KOPT-K1 (cell line): ENCODE data around the gene TBC1D2B.

ENCODE experiments used
- H3K27ac ChIP-seq: fragments of 200-600 bp; sonication (generic); 2 replicates; pipeline ENCODE4 v1.5.1; 2016; ENCODE audit warnings: antibody characterized with exemption, mild to moderate bottlenecking, low read depth, low read length; ENCODE audit not compliant: poor library complexity, severe bottlenecking
- H3K36me3 ChIP-seq: fragments of 200-600 bp; sonication (generic); 2 replicates; pipeline ENCODE4 v1.5.1; 2017; ENCODE audit warnings: antibody characterized with exemption, mild to moderate bottlenecking, low read length, moderate library complexity; ENCODE audit not compliant: insufficient read depth
- H3K9me3 ChIP-seq: fragments of 200-600 bp; sonication (generic); 2 replicates; pipeline ENCODE4 v1.5.1; 2017; ENCODE audit warnings: antibody characterized with exemption, low read length, mild to moderate bottlenecking; ENCODE audit not compliant: insufficient read depth, poor library complexity, severe bottlenecking

Gene TBC1D2B

DNA sequence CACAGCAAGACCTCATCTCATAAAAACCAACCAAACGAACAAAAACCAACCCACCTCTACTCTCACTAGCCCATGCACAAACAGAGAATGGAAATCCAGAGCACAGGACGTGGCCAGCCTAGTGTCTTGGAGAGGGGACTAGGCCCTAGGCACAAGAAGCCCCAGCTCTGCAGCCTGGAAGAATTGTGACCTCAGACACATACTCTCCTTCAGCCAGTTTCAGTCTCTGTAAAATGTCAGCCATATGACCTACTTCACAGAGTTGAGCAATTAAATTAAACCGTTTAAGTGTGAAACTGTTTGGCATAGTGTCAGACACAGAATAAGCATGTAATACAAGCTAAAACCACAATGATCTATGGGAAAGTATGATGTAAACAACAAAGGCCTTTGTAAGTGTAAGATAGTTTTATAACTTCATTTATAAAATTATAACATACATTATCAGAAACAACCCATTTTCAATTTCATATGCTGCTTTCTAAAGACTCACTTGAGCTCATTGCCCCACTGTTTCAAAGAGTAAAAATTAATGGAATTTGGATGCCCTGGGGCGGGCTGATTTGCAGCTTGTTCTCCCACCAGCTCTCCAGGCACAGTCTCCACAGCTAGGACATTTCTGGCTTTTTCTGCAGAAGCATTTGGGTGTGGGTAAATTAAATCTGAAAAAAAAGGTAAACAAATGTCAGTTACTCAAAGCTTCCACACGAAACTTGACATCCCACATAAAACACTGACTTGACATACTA, 32.9 kb downstream of the TBC1D2B start:
- no peaks in the 10 kb centered on the region for H3K9me3 ChIP-seq
- H3K36me3 ChIP-seq: peaks cover 33% of the 10 kb centered on the region
- H3K27ac ChIP-seq: peak overlapping the region; percentile 53

DNA sequence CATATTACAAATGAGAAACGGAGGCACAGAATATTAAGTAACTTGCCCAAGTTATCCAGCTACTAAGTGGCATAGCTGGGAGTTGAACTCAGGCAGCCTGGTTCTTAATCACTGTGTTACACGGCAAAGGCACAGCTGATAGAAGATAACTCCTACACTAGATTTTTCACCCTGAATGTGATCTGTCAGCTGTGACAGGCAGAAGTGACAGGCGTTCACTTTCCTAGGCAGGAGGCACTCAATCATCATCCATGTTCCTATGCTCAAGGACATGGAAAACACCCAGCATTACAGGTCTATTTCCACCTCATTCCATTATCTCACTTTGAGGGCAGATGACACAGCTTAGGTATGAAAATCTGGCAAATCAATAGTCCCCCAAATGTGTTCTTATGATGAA, 35.6 kb downstream of the TBC1D2B start:
- H3K36me3 ChIP-seq: peaks cover 49% of the 10 kb centered on the region
- H3K9me3 ChIP-seq: no peaks in the 10 kb centered on the region
- peak overlapping the region; percentile 53 for H3K27ac ChIP-seq

DNA sequence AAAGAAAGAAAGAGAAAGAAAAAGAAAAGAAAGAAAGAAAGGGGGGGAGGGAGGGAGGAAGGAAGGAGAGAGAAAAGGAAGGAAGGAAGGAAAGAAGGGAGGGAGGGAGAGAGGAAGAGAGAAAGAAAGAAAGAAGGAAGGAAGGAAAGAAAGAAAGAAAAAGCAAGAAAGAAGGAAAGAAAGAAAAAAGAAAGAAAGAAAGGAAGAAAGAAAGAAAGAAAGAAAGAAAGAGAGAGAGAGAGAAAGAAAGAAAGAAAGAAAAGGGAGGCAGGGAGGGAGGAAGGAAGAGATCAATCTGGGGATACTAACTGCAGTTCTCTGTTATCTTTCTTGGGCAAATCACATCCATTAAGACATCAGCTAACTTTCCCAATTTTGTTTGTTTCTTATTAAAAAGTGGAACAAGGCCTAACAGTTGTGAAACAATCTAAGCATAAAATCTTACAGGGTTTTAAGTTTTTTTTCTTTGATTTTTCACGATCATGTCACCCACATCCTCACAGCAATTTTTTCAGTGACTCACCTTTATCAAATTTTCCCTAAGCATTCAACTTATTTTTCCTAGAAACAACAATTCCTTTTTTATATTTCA, 36.8 kb downstream of the TBC1D2B start:
- H3K27ac ChIP-seq: no peak overlapping the region
- peaks cover 58% of the 10 kb centered on the region for H3K36me3 ChIP-seq
- H3K9me3 ChIP-seq: no peaks in the 10 kb centered on the region

DNA sequence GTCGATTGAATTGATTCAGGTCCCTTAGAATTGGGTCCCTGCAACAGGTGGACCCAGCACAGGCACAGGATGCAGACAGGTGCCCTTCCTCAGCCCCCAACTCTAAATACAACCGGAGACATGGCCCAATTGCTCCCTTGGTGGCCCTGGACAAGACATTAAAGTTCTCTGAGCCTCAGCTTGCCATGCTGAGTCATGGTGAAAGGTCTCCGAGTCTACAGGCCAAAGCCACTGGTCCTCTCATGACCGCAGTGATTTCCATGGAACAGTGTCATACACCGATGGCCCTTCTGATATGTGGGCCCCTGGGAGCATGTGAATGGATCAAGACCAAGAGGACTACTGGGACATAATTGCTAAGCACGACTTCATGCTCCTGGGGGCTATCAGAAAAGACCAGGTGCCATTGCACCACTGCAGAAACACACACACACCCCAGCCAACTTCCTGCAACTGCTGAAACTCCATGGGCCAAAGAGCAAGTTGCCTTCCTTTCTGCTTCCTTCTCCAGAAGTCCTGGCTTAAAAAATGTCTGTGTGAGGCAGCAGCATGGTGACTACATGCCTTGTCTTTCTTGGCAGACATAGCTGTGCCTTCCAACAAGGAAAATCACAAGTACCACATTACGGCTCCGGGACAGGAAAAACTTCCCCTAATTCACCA, 38.8 kb downstream of the TBC1D2B start:
- H3K27ac ChIP-seq: peak overlapping the region; percentile 76
- H3K36me3 ChIP-seq: peaks cover 47% of the 10 kb centered on the region

DNA sequence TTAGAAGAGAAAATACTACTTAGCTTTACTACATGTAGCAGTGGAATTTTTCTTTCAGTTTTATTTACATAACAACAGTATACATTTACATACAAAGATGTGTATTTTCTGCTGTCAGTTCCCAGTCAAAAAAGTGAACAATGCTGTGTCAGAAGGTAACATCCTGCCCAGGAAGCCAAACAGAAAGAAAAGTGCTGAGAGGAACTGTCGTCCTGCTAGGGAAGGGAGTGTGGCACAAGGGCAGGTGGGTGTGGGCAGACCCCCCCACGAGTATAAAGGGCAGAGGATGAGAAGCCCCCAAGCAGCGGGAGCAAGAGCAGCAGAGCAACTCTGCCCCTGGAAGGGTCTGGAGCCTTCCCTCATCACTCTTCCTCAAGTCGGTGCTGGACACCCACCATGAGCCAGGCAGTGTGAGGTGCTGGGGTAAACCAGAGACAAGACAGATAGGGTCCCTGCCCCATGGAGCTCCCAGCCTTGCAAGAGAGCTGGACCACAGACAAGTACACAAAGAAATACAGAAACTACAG, 39.7 kb downstream of the TBC1D2B start:
- Histone ChIP-seq H3K27ac (peak overlapping the region; percentile 76), H3K36me3 (peaks cover 38% of the 10 kb centered on the region), H3K9me3 (no peaks in the 10 kb centered on the region)

More for the DNA sequence above, 38.8 kb downstream of the TBC1D2B start:
- H3K9me3 ChIP-seq: no peaks in the 10 kb centered on the region

DNA sequence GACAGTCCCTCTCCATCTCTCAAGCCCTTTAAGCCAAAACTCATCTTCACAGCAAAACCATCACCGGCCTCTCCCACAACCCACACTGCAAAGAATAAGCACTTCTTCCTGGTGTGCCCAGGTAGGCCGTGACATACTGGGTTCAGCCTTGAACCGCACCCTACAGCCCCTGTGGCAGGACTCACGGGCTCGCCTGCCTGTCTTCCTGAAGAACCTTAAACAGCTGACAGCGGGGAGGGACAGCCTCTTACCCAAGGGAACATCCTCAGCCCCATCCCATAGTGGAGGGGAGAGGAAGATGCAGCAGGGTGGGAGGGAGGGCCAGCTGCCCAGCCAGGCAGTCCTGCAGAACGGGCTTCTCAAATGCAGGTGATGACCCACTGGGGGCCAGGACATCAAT, 40.2 kb downstream of the TBC1D2B start:
- peak overlapping the region; percentile 76 for H3K27ac ChIP-seq
- no peaks in the 10 kb centered on the region for H3K9me3 ChIP-seq
- H3K36me3 ChIP-seq: peaks cover 33% of the 10 kb centered on the region

DNA sequence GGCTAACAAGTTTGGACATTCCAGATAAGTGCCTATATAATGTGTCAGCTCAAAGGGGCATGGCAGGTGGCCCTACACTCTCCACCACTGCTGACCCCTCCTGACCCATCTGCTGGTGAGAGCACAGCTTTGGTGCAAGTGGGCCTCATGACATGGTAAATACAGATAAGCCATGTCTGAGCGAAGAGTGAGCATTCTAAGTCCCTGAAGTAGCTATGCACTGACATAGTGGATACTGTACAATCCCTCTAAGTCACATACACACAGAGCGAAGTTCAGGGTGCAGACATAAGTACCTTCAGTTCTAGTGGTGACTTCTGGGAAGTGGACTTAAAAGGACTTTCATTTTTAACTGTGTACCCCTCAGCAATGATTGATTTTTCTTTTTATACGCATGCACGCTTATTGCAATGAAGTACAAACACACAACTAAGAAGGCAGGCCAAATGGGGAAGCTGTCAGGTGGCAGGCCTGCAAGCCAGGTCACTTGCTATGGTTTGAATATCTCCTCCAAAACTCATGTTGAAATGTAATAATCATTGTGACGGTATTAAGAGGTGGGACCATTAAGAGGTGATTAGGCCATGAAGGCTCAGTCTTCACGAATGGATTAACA, 41.5 kb downstream of the TBC1D2B start:
- H3K9me3 ChIP-seq: no peaks in the 10 kb centered on the region
- peak overlapping the region; percentile 76 for H3K27ac ChIP-seq
- peaks cover 40% of the 10 kb centered on the region for H3K36me3 ChIP-seq

DNA sequence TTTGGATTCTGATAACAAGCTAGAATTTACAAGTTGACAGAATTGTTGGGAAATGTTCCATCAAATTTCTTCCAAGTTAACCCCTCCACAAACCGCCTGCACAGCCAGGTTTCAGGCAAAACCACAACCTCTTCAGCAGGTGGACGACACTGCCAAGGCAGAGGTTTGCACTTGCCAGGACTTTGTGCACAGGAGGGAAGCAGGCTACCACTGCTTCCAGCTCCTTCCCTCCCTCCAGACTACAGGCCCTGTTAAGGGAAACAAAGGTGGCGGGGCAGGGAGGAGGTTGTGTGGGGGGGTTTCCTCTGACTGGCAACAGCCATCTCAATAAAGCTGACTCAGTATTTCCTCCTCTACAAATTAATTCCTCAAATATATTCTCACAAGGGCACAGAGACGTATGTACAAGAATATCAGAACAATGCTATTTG, 42.2 kb downstream of the TBC1D2B start:
- Histone ChIP-seq H3K9me3 (no peaks in the 10 kb centered on the region), H3K27ac (peak overlapping the region; percentile 76), H3K36me3 (peaks cover 46% of the 10 kb centered on the region)

DNA sequence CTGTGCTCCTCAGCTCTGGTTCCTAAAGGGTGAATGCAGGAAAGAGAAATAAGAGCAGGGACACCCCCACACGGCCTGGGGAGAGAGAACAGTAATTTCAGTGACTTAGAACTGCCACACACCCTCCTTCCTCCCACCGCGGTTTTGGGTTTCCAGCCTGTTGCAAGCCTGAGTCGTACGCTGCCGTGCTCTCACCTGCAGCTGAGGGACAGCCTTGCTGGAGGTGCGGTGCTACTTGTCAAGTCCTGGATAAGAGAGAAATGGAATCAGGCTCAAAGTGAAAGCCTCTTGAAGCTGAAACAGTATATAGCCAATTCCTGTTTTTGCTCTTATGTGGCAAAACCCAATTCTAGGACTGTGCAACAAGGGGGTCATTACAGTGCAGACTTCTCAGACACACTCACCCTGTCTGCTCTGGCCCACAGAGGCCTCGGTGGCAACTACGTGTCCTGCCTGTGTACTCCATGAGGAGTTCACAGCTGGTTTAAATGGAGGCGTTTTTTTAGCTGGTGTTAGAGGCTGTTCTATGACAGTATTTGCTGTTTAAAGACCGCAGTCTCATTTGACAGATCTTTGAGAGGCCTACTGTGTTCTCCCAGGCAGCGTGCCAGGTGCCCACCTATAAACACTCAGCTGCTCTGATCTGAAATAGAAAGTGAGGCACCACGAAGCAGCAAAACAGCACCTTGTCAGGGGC, 42.9 kb downstream of the TBC1D2B start:
- no peaks in the 10 kb centered on the region for H3K9me3 ChIP-seq
- H3K36me3 ChIP-seq: peaks cover 46% of the 10 kb centered on the region
- peak overlapping the region; percentile 76 for H3K27ac ChIP-seq

DNA sequence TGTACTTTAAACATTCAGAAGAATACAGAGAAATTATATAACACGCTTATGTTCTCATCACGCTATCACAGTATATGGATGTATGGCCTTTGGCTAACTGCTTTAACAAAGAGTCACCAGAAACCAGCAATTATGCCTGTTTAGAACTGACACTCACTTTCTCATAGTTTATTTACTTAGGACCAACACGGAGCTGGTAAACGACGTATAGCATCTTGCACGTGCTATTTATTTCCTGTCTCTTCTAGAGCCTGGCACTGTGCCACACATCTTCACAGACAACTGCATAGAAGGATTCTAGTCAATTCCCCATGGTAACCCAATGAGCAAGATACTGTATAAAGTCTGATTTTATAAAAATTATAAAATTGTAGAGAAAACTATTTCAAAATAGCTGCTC, 43.6 kb downstream of the TBC1D2B start:
- peaks cover 43% of the 10 kb centered on the region for H3K36me3 ChIP-seq

DNA sequence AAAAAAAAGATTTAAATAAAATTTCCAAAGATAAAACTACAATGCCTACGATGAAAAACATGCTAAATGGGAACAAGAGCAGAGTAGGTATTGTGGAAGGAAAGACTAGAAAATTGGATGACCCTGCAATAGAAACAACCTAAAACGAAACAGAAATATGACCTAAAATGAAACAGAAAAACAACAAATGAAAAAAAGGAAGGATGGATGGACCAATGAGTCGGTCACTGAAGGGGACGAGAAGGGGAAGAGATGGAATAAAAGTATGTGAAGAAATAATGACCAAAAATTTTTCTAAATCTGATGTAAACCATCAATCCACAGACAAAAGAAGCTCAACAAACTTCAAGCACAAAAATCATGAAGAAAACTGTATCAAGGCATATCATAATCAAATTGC, 44.8 kb downstream of the TBC1D2B start:
- Histone ChIP-seq H3K27ac (no peak overlapping the region), H3K9me3 (no peaks in the 10 kb centered on the region), H3K36me3 (peaks cover 50% of the 10 kb centered on the region)

More for the DNA sequence above, 43.6 kb downstream of the TBC1D2B start:
- Histone ChIP-seq H3K27ac (peak overlapping the region; percentile 76), H3K9me3 (no peaks in the 10 kb centered on the region)

DNA sequence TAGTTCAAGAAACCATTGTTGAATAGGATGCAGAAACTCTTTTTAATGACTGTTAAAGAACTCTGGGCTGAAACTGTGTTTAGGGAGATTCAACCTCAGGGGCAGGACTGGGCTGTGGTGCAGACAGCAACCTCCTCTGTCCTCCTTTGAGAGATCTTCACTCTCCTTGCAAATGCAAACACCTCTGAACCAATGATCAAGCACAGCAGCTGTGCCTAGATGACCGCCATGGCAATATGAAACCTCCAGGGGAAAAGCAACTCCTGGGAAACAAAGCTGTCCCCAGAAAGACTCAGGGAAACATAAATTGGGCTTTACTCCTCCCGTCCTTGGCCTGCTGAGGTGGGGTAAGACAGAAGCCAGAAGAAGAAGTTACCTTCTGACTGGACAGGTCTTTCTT, 52.6 kb downstream of the TBC1D2B start:
- Histone ChIP-seq H3K27ac (no peak overlapping the region), H3K9me3 (no peaks in the 10 kb centered on the region), H3K36me3 (peaks cover 92% of the 10 kb centered on the region)

DNA sequence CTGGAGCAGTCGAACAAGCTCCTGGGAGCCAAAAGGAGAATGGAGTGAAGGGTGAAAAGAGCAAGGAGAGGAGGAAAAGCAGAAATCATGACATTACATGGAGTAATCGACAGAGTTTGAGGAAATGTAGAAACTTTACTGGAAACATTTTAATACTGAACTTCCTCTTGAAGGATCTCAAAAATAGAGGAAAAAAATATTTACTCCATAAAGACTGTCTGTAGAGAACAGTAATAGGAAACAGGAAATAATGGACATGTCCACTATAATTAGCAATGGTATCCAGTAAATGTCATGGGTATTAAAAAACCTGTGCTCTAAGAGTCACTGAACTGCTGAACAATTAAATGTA, 53.0 kb downstream of the TBC1D2B start:
- Histone ChIP-seq H3K27ac (no peak overlapping the region), H3K36me3 (peaks cover 91% of the 10 kb centered on the region)

DNA sequence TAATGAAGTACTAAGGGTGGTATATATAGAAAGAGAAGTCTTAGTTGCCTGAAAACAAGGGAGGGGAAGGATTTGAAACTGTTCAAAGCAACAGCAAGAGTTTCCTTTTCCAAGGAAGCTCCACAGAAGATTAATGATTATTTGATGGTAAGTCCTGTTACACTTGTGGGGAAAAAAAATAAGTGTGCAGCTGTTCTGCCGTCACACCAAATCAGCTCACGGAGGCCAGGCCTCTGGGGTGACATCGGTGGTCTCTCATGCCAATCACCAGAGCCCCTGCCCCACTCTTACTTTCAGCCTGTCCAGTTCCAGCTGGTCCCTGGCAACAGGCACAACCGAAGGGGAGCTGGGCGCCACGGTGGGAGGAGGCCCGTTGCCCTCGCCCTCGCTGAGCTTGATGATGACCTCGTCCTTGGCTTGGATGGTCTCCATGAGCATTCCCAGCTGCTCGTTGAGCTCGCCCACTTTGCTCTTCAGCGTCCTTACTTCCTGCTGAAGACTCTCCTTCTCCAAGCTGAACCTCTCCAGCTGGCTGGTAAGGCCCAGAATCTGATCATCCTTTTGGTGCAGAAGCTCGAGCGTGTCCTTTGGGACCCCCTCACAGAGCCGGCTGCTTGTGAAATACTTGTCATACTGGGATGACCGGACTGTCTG, 53.5 kb downstream of the TBC1D2B start:
- no peak overlapping the region for H3K27ac ChIP-seq
- no peaks in the 10 kb centered on the region for H3K9me3 ChIP-seq
- H3K36me3 ChIP-seq: peaks cover 87% of the 10 kb centered on the region

More for the DNA sequence above, 53.0 kb downstream of the TBC1D2B start:
- no peaks in the 10 kb centered on the region for H3K9me3 ChIP-seq
